GM18507 (cell line): ENCODE measurements around the gene SLC8A1.

Experiments used
- DNase-seq: peaks from one replicate; pipeline ENCODE4 v3.0.0; 2011; ENCODE audit warnings: low read depth; ENCODE audit not compliant: insufficient read length; ENCODE audit errors: extremely low spot score
- FAIRE-seq: peaks from 2 replicates; lab custom pipeline; 2011; peaks lifted over from hg19 to GRCh38; lab: Jason Lieb, UNC

SLC8A1 gene

DNA sequence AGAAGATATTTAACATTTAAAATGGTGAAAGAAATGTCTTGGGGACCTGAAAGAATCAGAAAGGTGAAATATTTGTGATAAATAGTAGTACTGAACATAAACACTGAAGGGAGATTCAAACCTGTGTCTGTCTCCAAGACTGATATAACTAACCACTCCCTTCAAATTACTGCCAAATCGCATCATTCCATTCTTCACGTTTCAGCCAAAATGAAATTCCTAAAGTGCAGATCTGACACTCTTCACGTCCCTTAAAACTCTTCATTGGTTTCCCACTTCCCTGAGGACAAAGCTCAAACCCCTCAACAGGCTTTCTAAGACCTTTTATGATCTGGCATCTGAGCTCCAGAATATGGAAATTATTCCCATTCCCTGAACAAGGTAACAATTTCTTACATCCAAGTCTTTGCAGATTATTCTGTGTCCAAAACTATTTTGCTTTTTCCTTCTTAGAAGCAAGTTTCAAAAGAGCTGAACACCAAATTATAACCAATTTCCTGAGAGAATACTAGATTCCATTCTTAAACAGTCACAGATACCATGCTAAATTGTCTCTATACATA, 18.9 kb downstream of the SLC8A1 start:
- FAIRE-seq, result no peak
- no peak for DNase-seq

DNA sequence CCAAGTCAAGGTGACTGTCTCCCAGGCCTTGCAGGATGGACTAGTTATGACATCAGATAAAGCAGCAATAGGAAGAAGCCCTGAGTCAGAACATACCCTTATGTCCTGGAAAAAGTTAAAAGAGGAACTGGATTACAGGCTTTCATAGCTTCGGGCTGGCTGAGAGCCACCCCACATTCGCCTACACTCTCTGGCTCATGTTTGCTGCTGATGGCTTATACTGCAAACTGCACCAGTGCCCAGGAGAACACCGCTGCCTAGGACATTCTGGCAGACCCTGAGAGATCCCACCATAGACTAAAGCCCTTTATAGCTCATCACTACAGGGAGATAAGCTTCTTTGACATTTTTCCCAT, 20.3 kb downstream of the SLC8A1 start:
- no peak for FAIRE-seq
- DNase-seq, result no peak

DNA sequence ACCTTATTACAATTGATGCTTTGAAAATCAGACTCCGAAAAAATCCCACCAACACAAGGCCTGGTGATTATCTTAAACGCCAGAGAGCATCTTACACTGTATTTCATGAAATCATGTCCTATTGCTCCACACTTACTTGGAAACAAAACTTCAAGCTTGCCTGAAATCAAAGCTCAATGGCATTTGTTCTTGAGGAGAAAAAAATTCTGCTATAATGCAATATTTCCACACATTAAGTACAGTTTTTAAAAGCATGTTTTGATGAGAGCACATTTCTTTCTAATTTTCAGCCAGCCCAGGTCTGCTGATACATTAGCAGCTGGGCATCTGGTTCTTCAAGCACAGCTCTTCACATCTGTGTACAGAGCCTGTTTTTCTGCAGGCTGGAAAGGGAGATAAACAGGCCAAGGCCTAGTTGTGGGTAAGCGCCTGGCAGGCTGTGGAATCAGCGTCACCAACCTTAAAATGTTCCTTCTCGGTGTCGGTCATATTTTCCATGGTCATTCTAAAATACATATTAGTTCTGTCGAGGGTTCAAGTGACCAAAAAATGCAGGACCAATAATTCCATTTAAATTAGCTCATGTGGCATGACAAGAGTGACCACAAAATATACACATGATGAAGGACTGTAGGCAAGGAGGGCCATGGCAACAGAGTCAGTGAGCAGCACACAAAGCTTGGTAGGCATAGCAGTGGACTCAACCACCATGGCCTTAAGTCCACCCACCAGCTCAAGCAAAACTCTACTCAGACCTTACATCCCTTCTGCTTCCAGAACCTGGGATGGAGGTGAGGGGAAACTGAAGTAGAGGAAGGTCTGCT, 20.9 kb downstream of the SLC8A1 start:
- FAIRE-seq (no peak), DNase-seq (no peak)

DNA sequence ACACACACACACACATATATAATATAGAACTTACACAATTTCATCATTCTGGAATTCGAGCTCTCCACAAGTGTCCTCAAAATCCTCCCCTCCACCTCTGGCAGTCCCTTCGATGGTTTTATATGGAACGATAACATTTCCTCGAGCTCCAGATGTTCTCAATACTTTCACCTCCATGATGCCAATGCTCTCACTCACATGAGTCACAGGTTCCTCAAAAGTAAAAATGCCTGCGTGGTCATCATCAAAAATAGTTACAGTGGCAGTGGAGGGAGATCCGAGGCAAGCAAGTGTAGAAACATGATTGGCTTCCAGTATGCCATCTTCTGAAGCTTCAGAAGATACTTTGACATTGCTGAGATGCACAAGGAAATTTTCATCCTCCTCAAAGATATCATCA, 23.5 kb downstream of the SLC8A1 start:
- no peak for FAIRE-seq
- no peak for DNase-seq

DNA sequence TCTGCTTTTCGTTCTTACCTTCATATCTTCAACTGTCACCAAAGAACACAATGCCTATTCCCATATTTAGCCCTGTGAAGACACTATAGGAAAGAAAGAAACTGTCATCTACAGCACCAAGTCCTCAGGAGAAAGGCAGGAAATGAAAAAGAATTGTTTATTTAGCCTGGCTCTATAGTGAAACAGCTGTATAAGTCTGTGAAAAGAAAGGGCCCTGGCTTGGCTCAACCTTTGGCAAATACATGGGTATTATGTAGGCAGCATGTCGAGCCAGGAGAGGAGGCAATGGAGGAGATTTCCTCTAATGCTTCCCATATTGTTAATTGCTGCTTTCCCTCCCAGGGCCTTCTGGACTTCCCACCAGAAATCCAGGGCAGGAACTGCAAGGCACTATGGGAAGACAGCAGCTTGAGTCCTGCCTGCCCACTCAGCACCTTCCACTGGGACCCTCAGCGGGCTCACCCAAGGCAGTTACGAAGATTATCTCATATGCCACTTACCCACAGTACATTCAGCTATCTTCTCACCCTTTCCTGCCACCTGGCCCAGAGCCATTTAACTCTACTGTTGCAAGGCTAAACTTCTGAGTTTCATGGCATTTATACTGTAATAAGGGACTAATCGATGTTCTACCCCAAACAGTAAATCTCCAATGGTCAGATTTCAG, 30.1 kb downstream of the SLC8A1 start:
- FAIRE-seq (no peak), DNase-seq (no peak)

DNA sequence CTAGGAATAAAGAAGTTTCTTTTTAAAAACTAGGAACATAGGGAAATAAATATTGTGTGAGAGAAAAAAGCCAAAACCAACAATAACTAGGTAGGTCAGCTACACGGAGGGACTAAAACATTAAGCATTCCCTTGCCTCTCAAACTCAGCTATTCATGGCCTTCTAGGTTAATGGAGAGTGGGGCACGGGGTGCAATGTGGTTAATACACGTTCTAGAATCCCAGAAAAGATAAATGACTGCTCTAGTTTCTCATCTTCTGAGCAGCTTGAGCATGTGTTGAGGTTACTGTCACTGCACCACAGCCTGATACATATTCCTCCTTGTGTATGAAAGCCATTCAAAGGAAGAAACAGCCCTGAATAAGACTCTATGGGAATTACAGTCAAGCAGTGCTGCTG, 31.4 kb downstream of the SLC8A1 start:
- FAIRE-seq, result no peak
- no peak for DNase-seq

DNA sequence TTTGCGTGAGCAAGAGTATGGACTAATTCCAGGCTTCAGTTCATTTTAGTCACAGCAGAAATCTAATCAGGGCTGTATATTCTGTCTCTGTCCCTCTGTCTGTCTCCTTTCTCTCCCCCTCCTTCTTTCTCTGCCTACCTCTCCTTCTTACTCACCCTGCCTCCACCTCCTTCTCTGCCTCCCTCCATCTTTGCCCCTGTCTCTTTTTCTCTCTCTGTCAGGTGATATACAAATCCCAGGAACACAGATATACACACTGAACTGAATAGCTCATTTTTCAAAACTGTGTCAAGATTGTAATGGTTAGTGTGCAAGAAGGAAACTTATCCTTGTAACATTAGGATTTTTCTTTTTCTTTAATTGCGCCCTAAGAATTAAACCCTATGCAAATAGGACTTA, 32.5 kb downstream of the SLC8A1 start:
- no peak for DNase-seq
- no peak for FAIRE-seq

DNA sequence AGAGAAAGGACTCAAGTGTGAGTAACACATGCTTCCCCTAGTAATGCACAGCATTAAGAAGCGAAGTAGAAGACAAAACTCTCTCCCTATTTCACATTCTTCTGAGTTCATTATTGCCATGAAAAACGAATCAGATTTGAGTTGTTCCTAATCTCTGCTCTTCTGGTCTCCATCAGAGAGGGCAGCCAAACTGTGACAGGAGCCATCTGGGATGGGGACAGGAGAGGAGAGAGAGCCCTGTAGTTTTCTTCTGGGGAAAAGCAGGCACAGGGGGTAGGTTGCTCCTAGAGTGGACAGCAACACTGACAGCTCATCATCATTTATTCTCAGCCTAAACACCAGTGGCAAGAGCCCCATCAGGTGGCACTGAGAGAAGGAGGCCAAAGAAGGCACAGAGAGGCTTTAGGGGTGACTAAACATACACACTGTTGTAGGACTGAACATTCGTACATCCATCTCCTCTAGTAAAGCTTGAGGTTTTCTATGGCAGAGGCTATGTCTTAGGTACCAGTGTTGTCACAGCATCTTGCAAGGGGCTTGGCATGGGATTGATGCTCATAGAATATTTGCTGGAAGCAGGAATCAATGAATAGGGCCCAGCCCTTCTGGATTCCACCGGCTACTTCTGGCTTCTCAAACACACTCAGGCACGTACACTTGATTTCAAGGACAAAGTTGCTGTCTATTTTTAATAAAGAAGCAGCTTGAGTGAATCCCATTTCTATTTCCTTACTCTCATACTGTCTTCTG, 33.1 kb downstream of the SLC8A1 start:
- DNase-seq, result no peak
- no peak for FAIRE-seq

DNA sequence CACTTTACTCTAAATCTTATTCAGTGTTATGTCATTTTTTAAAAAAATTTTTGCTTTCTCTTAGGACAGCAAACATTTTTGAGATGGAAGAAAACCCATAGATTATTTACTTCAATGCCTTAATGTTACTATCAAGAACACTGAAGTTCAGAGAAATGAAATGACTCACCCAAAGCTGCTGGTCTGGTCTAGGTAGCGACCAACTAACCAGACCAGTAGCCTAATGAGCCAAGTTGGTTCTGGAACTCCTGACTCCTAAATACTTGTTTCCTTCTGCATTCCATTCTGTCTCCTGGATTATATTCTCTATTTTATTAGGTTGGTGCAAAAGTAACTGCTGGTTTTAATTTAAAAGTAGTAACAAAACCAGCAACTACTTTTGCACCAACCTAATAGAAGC, 35.4 kb downstream of the SLC8A1 start:
- DNase-seq (no peak), FAIRE-seq (no peak)

DNA sequence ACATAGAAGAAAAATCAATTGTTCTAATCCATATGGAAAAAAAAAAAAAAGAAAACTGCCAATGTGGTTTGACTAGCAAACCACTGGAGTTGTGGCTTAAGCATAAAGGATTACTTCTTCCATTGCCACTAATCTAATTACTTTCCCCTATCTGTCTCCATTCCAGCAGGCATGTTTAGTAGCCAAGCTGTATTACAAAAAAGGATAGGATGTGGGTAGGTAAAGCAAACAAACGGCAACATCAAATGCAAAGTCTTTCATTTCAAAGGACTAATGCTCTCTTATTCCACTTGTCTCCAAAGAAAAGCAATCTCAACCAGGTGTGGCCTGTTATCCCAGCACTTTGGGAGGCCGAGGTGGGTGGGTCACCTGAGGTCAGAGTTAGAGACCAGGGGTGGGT, 36.5 kb downstream of the SLC8A1 start:
- FAIRE-seq (no peak), DNase-seq (no peak)

DNA sequence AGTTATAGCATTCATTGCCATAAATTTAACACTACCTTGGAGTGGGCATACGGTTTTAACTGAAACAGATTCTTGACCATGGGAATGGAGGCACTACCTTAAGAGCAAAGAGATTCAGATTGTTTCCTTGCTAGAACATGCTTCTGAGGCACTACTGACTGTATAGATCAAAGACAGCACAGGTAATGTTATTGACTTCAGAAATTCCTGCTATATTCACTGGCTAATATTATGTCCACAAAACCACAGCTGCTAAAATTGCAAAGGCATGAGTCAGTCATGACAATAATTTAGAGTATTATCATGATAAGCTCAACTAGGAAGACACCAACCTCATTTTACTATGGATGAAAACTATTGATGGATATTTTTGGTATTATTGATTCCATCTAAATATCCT, 39.4 kb downstream of the SLC8A1 start:
- no peak for FAIRE-seq

DNA sequence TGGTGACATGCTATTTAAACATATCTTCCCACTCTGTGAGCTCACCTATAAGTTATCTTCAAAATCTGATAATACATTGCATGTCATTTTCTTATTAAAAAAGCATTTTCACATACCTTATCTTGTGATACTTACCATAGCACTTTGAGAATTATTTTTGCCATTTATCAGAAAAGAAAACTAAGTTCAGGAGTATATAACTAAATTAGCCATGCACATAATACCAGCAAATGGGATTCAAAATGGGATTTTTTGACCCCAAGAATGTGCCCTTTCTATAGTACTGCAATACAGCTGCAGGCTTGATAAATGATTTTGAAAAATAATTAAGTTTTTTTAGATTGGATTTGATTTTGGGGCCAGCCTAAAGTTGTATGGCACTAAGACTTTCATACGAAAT, 41.2 kb downstream of the SLC8A1 start:
- no peak for DNase-seq
- FAIRE-seq, result no peak

More for the DNA sequence above, 39.4 kb downstream of the SLC8A1 start:
- no peak for DNase-seq

DNA sequence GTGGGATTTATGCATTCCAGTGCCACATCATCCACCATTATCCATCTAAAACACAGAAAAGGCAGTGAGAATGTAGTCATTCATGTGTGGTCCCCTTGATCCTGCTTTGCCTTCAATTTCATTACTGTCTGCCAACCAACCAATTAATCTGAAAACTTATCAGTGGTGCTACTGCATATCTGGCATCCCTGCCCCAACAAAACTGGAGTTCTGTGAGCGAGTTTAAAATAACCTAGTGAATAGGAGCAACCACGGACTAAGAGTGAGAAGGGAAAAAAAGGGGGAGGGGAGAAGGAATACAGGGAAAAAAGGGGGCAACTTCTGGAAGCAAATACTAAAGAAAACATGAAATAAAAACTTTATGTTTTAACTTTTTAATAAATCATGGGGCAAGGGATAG, 42.2 kb downstream of the SLC8A1 start:
- DNase-seq, result no peak
- FAIRE-seq, result no peak

DNA sequence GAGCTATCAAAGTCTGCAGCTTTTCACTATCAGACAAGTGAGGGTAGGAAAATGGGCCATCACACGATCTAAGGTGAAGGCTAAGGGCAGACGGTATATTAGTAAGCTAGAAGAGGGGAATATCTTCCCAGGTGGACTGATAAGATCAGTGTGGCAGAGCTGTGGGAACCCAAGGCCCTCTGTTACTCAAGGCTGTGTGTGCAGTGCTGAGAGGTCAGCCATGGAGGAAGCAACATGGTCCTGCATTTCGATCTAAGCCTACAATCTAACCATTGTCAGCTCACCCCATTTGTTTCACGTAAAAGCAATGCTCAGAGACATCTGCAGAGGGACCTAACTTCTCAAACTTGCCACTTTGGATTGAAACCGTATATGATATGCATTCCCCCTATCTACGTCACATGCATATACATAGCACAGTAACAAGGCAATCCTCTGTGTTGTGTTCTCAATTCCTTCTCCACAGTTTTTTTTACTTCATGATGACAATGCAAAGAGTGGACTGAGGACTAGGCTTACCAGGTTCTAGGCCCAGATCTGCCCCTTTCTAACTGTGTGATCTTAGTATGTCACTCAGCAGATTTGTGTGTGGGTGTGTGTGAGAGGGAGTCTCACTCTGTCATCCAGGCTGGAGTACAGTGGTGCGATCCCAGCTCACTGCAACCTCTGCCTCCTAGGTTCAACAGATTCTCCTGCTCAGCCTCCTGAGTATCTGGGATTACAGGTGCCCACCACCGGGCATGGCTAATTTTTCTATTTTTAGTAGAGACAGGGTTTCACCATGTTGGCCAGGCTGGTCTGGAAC, 45.2 kb downstream of the SLC8A1 start:
- DNase-seq (no peak), FAIRE-seq (no peak)

DNA sequence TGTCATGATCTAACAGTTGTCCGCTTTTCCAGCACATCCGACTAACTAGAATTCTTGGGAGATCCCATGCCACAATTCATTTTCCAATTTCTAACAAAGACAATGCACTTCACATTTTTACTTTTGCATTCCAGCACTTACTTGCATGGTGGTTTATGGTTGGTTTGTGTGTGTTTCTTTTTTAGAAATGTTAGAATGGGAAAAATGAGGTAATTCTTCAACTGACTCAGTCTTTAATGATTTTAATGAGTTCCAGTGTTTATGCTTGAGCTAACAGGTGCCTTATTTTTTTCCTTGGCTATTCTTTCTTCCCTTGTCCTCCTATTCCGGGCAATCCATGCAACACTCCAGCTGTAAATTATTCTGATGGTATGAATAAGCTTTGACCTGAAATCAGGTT, 46.4 kb downstream of the SLC8A1 start:
- FAIRE-seq, result no peak
- no peak for DNase-seq

DNA sequence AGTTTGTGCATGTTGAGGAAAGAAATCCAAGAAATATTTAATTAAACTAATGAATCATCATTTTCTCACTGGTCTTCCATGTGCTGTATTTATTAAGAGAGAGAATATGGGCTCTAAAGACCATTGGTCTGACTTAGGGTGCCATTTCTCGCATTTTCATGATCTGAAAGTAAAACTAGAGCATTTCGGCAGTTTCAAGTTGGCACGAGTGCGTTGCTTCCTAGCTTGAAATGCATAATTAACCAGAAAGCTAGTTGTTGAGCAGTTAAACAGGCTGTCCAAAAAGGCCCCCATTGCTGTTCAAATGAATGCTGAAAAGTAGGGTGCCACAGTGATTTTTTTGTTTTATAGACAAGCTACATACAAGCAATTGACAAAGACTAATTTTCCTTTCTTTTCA, 47.4 kb downstream of the SLC8A1 start:
- DNase-seq (no peak), FAIRE-seq (peak; percentile 26)

DNA sequence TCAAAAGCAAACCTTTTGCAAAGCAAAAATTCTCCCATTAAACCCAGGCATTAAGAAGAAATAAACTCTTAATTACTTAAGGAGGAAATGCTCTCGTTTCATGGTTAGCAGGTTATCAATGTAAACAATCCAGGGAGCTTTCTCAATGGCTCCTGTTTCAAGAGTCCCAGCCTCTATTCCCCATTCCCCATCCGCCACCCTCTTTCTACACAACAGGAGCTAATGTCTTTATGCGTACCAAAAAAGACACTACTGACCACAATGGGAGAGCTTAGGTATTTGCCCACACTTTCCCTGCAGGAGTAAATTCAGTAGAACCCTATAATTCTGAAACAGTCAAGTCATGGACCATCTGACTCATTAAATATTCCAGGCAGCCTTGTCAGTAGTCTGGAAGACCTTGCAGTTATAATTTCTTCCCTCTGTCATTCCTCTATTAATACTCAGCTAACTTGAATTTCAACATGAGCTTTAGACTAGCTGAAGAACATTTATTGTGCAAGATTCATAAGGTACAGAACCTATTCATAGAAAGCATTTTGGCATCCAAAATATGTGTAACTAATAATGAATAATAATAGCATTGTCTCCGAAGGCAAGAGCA, 48.6 kb downstream of the SLC8A1 start:
- FAIRE-seq (no peak), DNase-seq (no peak)

DNA sequence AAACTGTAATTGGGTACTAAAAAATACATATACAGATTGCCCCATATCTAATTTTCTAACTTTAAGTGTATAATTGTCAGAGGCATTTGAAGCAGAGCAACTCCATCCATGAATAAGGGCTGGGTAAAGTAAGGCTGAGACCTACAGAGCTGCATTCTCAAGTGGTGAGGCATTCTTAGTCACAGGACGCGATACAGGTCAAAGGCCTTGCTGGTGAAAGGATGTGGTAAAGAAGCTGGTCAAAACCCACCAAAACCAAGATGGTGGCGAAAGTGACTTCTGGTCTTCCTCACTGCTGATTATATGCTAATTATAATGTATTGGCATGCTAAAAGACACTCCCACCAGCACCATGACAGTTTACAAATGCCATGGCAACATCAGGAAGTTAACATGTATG, 50.0 kb downstream of the SLC8A1 start:
- FAIRE-seq (no peak), DNase-seq (no peak)

DNA sequence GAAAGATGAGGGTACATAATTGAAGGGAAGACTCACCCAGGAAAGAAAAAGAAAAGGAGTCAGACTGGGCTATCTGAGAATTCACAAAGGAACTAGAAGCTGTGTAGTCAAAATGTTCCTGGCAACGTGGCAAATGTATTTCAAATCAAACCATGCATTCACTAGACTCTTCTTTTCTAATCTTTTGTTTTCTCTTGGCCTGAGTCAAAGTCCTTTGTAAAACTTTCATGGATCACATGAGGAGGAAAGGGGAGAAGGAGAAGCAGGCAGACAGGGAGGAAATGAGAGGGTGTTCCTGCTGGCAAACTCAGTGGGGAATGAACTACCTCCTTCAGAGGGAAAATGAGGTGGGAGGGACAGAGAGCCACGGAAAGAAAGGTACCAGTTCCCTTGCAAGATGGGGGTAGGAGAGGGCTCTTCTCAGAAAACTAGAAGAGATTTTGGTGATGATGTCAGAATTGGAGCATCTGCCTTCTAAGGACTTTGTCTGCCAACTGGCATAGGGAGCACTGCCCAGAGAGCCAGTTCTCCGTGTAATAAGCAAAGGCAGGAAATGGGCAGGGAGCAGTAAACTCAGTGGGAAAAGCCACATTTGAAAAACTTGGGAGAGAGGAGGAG, 51.4 kb downstream of the SLC8A1 start:
- DNase-seq, result no peak
- FAIRE-seq, result no peak
